Stomach (tissue), 4 donors: ENCODE data around the gene ZNF578.

Source experiments
- CTCF ChIP-seq, 7 experiments: fragments of 450-650 bp in 4 of 7; fragments of 200-600 bp in 3 of 7; sonication (generic) in 3 of 7; IDR thresholded peaks; one replicate each; pipeline ENCODE4 v1.5.1; 2016 to 2019; ENCODE audit warnings: antibody characterized with exemption in 7 of 7, control low read depth in 2 of 7, mild to moderate bottlenecking in 1 of 7
- POLR2AphosphoS5 ChIP-seq, 3 donors: sonication (generic); formaldehyde crosslinking; IDR thresholded peaks; one replicate each; pipeline ENCODE4 v1.6.1; 2016; ENCODE audit warnings: antibody characterized with exemption in 3 of 3

- no peak for TF ChIP-seq CTCF (IDR thresholded peaks at IDR 0.05)
- TF ChIP-seq POLR2AphosphoS5 (IDR thresholded peaks at IDR 0.05) = no peak
These were observed 89.8 kb downstream of the ZNF578 start for GRCh38 chr19:52542984-52543664.
